A549 treated with CORT108297 at 1 μM for 4 hours (cell line): Measurements from ENCODE around the gene POTEB2. TPM values are rescaled to one million over a fixed set of nuclear protein-coding genes. Genes with fewer than 3 reads are reported as not detected.

Experiments used
- total RNA-seq: library from RNA; stranded (reverse); fragments of 200-300 nt; extraction: Qiagen RNA extraction; gene quantifications from 5 replicates; pipeline ENCODE4 v1.2.3, GENCODE V29; 2022

The POTEB2 gene
- total RNA-seq: not detected in 5 replicates

GRCh38 chr15:20866214-20866613 is at the start of gene POTEB2:
POTEB2 (minus strand) TSS chr15:20866314; CDS start chr15:20866281, 33 bp downstream.

